ENCODE data around the gene WDFY3. TPM values are rescaled to one million over a fixed set of nuclear protein-coding genes. Genes with fewer than 3 reads are reported as not detected.

Gene WDFY3
- total RNA-seq, 4 donors from 2014 or later, result 73.2 to 98.4 (median 90.2) TPM

DNA sequence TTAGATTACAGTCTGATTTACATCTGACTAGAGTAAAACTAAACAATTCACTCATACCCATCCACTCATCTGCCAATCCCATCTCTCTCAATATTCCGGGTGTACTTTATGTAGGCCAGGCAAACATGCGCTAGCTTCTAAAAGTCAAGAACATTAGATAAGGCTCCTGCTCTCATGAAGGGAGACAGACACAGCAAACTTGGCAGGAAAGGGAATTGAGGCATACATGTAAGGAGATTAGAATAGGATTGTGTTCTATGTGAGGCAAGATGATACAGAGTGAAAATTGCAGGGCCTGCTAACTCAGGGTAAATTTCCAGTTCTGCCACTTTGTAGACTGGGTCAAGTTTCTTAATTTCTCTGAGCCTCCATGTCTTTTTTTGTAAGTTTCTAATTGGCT is 247.8 kb downstream of the WDFY3 start:
- TF ChIP-seq POLR2A (IDR thresholded peaks at IDR 0.05), result no peak
- TF ChIP-seq, protein P1, sequence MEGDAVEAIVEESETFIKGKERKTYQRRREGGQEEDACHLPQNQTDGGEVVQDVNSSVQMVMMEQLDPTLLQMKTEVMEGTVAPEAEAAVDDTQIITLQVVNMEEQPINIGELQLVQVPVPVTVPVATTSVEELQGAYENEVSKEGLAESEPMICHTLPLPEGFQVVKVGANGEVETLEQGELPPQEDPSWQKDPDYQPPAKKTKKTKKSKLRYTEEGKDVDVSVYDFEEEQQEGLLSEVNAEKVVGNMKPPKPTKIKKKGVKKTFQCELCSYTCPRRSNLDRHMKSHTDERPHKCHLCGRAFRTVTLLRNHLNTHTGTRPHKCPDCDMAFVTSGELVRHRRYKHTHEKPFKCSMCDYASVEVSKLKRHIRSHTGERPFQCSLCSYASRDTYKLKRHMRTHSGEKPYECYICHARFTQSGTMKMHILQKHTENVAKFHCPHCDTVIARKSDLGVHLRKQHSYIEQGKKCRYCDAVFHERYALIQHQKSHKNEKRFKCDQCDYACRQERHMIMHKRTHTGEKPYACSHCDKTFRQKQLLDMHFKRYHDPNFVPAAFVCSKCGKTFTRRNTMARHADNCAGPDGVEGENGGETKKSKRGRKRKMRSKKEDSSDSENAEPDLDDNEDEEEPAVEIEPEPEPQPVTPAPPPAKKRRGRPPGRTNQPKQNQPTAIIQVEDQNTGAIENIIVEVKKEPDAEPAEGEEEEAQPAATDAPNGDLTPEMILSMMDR (IDR thresholded peaks at IDR 0.05), result no peak
- intact Hi-C loops (cut with DNase I; ENCODE audit: low total_unique reads), result no loop called here
- WGBS, 2 donors, result 79 to 97% methylated on average over 2 of the region's 2 CpGs
- DNase-seq (ENCODE audit: low spot score in 2 of 2), result no peak
- H3K4me3 ChIP-seq (ENCODE audit: low read depth, poor library complexity, severe bottlenecking), result no peak overlapping the region

DNA sequence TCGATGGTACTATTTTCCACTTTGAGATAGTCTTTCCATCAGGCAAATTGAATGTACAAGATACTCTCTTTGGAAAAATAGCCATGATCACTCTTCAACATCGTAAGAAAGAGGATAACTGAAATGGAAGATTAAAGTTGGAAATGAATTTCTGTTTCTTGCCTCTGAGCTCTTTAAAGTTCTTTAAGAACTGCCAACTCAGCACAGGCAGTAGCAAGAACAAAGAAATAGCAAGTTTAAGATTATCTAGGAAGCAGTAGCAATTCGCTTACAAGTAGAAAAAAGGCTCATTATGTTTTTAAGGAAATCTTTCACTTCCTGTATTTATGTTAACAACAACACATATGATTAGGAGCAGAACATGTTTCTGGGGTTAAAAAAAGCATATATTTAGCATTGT is 255.9 kb downstream of the WDFY3 start:
- intact Hi-C loops (cut with DNase I; ENCODE audit: low total_unique reads), result no loop called here
- WGBS, 2 donors, result 88 to 89% methylated on average over 3 of the region's 3 CpGs
- no peak overlapping the region for H3K4me3 ChIP-seq (ENCODE audit: low read depth, poor library complexity, severe bottlenecking)

DNA sequence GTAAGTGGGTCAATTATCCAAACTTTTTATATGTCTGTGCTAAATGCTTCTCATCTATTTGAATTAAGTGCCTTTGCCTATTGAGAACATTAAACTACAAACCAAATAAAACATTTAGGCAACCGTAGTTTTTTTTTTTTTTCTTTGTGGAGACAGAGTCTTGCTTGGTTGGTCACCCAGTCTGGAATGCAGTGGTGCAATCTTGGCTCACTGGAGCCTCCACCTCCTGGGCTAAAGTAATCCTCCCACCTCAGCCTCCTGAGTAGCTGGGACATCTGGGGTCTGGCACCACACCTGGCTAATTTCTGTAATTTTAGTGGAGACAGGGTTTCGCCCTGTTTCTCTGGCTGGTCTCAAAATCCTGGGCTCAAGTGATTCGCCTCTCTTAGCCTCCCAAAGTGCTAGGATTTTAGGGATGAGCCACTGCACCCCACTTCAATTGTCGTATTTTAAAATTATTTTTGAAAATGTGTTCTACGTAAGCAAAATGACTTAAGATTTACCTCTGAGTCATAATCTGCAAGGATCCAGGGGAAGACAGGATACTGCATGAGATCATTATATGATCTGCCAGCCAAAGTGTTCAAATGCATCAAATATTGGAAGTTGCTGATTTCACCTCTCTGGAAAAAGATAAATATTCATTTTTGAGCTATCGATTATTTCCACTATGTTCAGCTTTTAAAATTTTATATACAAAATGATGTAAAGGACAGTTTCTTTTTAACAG is 257.9 kb downstream of the WDFY3 start:
- DNase-seq (ENCODE audit: low spot score in 2 of 2), result no peak
- WGBS, 2 donors, result 91 to 97% methylated on average over 6 of the region's 6 CpGs
- intact Hi-C loops (cut with DNase I; ENCODE audit: low total_unique reads), result no loop called here
- H3K4me3 ChIP-seq (ENCODE audit: low read depth, poor library complexity, severe bottlenecking), result no peak overlapping the region
- TF ChIP-seq, protein P1 (IDR thresholded peaks at IDR 0.05), result no peak
- no peak for TF ChIP-seq POLR2A (IDR thresholded peaks at IDR 0.05)

More for the DNA sequence above, 255.9 kb downstream of the WDFY3 start:
- TF ChIP-seq POLR2A (IDR thresholded peaks at IDR 0.05), result no peak
- TF ChIP-seq, protein P1 (IDR thresholded peaks at IDR 0.05), result no peak
- DNase-seq (ENCODE audit: low spot score in 2 of 2), result no peak

DNA sequence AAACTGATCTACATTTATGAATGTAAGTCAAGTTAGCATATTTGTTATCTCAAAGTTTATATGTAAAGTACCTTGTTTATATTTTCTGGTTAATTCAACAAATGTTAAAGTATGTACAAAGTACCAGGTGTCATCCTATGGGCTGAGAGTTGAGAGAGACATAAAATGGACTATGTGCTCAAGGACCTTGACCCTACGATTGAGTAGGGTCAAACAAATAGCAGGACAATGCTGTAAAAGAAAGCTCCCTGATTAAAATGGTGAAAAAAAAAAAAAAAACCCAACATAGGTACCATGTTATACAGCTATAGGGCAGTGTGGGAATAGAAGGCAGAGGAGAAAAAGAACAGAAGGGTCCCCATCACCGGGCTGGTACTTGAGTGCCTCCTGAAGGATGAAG is 260.2 kb downstream of the WDFY3 start:
- intact Hi-C loops (cut with DNase I; ENCODE audit: low total_unique reads), result no loop called here
- no peak for DNase-seq (ENCODE audit: low spot score in 2 of 2)
- 88 to 100% methylated on average over 2 of the region's 2 CpGs for WGBS, 2 donors
- TF ChIP-seq POLR2A (IDR thresholded peaks at IDR 0.05), result no peak
- TF ChIP-seq, protein P1 (IDR thresholded peaks at IDR 0.05), result no peak
- H3K4me3 ChIP-seq (ENCODE audit: low read depth, poor library complexity, severe bottlenecking), result no peak overlapping the region

DNA sequence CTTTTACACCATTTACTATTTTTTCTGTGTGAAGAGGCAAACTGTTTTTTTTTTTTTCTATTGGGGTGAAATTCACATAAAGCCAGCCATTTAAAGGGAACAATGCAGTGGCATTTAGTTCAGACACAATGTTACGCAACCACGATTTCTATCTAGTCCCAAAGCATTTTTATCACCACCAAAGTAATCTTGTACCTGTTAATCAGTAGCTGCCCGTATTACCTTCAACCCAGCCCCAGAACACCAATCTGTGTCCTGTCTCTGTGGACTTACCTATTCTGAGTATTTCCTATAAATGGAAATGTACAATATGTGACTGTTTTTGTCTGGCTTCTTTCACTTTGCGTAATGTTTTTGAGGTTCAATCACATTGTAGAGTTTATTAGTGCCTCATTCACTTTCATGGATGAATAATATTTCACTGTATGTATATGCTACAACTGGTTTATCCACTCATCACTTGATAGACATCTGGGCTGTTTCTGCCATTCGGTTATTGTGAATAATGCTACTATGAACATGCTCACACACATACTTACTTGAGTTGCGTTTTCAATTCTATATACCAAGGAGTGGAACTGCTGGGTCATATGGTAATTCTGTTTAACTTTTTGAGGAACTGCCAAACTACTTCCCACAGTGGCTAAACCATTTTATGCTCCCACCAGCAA is 267.4 kb downstream of the WDFY3 start:
- TF ChIP-seq, protein P1 (IDR thresholded peaks at IDR 0.05), result no peak
- TF ChIP-seq POLR2A (IDR thresholded peaks at IDR 0.05), result no peak
- no peak for DNase-seq (ENCODE audit: low spot score in 2 of 2)
- no peak overlapping the region for H3K4me3 ChIP-seq (ENCODE audit: low read depth, poor library complexity, severe bottlenecking)
- 77 to 84% methylated on average over 6 of the region's 6 CpGs for WGBS, 2 donors
- intact Hi-C loops (cut with DNase I; ENCODE audit: low total_unique reads), result no loop called here

Measured in lower leg skin (tissue), 4 donors.